Peyer's patch (tissue), 4 donors: ENCODE data around the gene GUCA1A.

Experiments
- POLR2A ChIP-seq, 2 donors: fragments of 450-650 bp; IDR thresholded peaks; one replicate each; pipeline ENCODE4 v1.5.1; 2017; ENCODE audit warnings: antibody characterized with exemption in 2 of 2, mild to moderate bottlenecking in 2 of 2, moderate library complexity in 2 of 2
- TF ChIP-seq, protein P1 (sequence below), 6 experiments: fragments of 450-650 bp in 4 of 6; fragments of 200-600 bp in 2 of 6; sonication (generic) in 1 of 6; IDR thresholded peaks; one replicate each; pipeline ENCODE4 v1.5.1; 2017 to 2019; ENCODE audit warnings: antibody characterized with exemption in 6 of 6, mild to moderate bottlenecking in 3 of 6, moderate library complexity in 1 of 6

- TF ChIP-seq, protein P1, sequence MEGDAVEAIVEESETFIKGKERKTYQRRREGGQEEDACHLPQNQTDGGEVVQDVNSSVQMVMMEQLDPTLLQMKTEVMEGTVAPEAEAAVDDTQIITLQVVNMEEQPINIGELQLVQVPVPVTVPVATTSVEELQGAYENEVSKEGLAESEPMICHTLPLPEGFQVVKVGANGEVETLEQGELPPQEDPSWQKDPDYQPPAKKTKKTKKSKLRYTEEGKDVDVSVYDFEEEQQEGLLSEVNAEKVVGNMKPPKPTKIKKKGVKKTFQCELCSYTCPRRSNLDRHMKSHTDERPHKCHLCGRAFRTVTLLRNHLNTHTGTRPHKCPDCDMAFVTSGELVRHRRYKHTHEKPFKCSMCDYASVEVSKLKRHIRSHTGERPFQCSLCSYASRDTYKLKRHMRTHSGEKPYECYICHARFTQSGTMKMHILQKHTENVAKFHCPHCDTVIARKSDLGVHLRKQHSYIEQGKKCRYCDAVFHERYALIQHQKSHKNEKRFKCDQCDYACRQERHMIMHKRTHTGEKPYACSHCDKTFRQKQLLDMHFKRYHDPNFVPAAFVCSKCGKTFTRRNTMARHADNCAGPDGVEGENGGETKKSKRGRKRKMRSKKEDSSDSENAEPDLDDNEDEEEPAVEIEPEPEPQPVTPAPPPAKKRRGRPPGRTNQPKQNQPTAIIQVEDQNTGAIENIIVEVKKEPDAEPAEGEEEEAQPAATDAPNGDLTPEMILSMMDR (IDR thresholded peaks at IDR 0.05) = no peak
- no peak for TF ChIP-seq POLR2A (IDR thresholded peaks at IDR 0.05)
Measured at GRCh38 chr6:42135161-42135560, 38.0 kb upstream of the GUCA1A start.
